Type B pancreatic cell (in vitro differentiated cells): ENCODE measurements around the gene RGS13. TPM values are rescaled to one million over a fixed set of nuclear protein-coding genes. Genes with fewer than 3 reads are reported as not detected.

Experiments used
- DNase-seq: peaks from one replicate; pipeline ENCODE4 v3.0.0; 2021; ENCODE audit warnings: mixed read lengths; ENCODE audit not compliant: unreplicated experiment; ENCODE audit errors: extremely low spot score
- H3K27ac Mint-ChIP-seq: 2 replicates; pipeline ENCODE4 v1.8.0; 2021; ENCODE audit warnings: mild to moderate bottlenecking, mixed read lengths
- H3K27me3 Mint-ChIP-seq: 2 replicates; pipeline ENCODE4 v1.8.0; 2021; ENCODE audit warnings: mixed read lengths
- H3K36me3 Mint-ChIP-seq: 2 replicates; pipeline ENCODE4 v1.8.0; 2021; ENCODE audit warnings: mixed read lengths
- H3K4me1 Mint-ChIP-seq: one replicate; pipeline ENCODE4 v1.8.0; 2021; ENCODE audit warnings: mixed read lengths; ENCODE audit not compliant: unreplicated experiment
- H3K4me3 Mint-ChIP-seq: 2 replicates; pipeline ENCODE4 v1.8.0; 2021; ENCODE audit warnings: mild to moderate bottlenecking, mixed read lengths
- H3K9me3 Mint-ChIP-seq: 2 replicates; pipeline ENCODE4 v1.8.0; 2021; ENCODE audit warnings: mixed read lengths
- CTCF ChIP-seq: fragments of 200-600 bp; sonication (generic); conservative IDR thresholded peaks from 2 replicates; pipeline ENCODE4 v1.5.0; 2021; ENCODE audit warnings: antibody characterized with exemption, mild to moderate bottlenecking
- total RNA-seq: library from RNA; stranded (reverse); gene quantifications from 2 replicates; pipeline ENCODE4 v1.2.1, GENCODE V29; 2021; ENCODE audit warnings: low replicate concordance

The RGS13 gene
- total RNA-seq, 1 donor from 2014 or later = 0.19 TPM

- no peaks in the 10 kb centered on the region for H3K9me3 Mint-ChIP-seq
- H3K4me3 Mint-ChIP-seq = no peak overlapping the region
- no peak for DNase-seq
- H3K36me3 Mint-ChIP-seq = no peaks in the 10 kb centered on the region
- no peak overlapping the region for H3K27ac Mint-ChIP-seq
- H3K4me1 Mint-ChIP-seq = no peaks in the 10 kb centered on the region
- no peaks in the 10 kb centered on the region for H3K27me3 Mint-ChIP-seq
- TF ChIP-seq CTCF = no peak
Measured at GRCh38 chr1:192652159-192652558, 16.2 kb downstream of the RGS13 start.

- no peaks in the 10 kb centered on the region for H3K36me3 Mint-ChIP-seq
- H3K27me3 Mint-ChIP-seq = no peaks in the 10 kb centered on the region
- no peak for TF ChIP-seq CTCF
- H3K4me1 Mint-ChIP-seq = no peaks in the 10 kb centered on the region
- DNase-seq = no peak
- no peak overlapping the region for H3K27ac Mint-ChIP-seq
- no peaks in the 10 kb centered on the region for H3K9me3 Mint-ChIP-seq
- no peak overlapping the region for H3K4me3 Mint-ChIP-seq
Measured at GRCh38 chr1:192654120-192654519, 18.2 kb downstream of the RGS13 start.

- Mint-ChIP-seq H3K36me3 (no peaks in the 10 kb centered on the region), H3K4me3 (no peak overlapping the region), H3K27ac (no peak overlapping the region), H3K4me1 (no peaks in the 10 kb centered on the region), H3K9me3 (no peaks in the 10 kb centered on the region), H3K27me3 (no peaks in the 10 kb centered on the region)
- no peak for TF ChIP-seq CTCF
- no peak for DNase-seq
Measured at GRCh38 chr1:192654591-192655251, 18.8 kb downstream of the RGS13 start.

- no peaks in the 10 kb centered on the region for H3K4me1 Mint-ChIP-seq
- H3K27ac Mint-ChIP-seq = no peak overlapping the region
- H3K9me3 Mint-ChIP-seq = no peaks in the 10 kb centered on the region
- H3K27me3 Mint-ChIP-seq = no peaks in the 10 kb centered on the region
- no peak for TF ChIP-seq CTCF
- no peaks in the 10 kb centered on the region for H3K36me3 Mint-ChIP-seq
- DNase-seq = no peak
- H3K4me3 Mint-ChIP-seq = no peak overlapping the region
Measured at GRCh38 chr1:192657760-192658159, 21.8 kb downstream of the RGS13 start.

GRCh38 chr1:192658255-192658654, 22.3 kb downstream of the RGS13 start:
- Mint-ChIP-seq H3K27me3 (no peaks in the 10 kb centered on the region), H3K9me3 (no peaks in the 10 kb centered on the region), H3K4me1 (no peaks in the 10 kb centered on the region), H3K4me3 (no peak overlapping the region), H3K36me3 (no peaks in the 10 kb centered on the region), H3K27ac (no peak overlapping the region)
- no peak for TF ChIP-seq CTCF
- no peak for DNase-seq

- Mint-ChIP-seq H3K4me3 (no peak overlapping the region), H3K4me1 (no peaks in the 10 kb centered on the region), H3K27me3 (no peaks in the 10 kb centered on the region), H3K27ac (no peak overlapping the region), H3K9me3 (no peaks in the 10 kb centered on the region), H3K36me3 (no peaks in the 10 kb centered on the region)
- TF ChIP-seq CTCF = no peak
- DNase-seq = no peak
Measured at GRCh38 chr1:192660613-192661012, 24.7 kb downstream of the RGS13 start.
